Dermis blood vessel endothelial cell (primary cell): ENCODE results near the gene PRXL2A. TPM values are rescaled to one million over a fixed set of nuclear protein-coding genes. Genes with fewer than 3 reads are reported as not detected.
A peak's percentile ranks its signal among the peaks of the same experiment; 100 is the strongest.
"Not testable (repeated sequence)": the region's sequence is repeated elsewhere in the genome, so short reads cannot be mapped to it uniquely, and the experiment has no call there.

Experiments
- DNase-seq: peaks from one replicate; pipeline ENCODE4 v3.0.0; 2010
- total RNA-seq: library from RNA; depleted of rRNA; stranded (reverse); fragments of >200 nt; gene quantifications from 2 replicates; pipeline ENCODE4 v1.2.3, GENCODE V29; 2014

The PRXL2A gene
- total RNA-seq, 1 donor from 2014 or later: 343 TPM

DNA sequence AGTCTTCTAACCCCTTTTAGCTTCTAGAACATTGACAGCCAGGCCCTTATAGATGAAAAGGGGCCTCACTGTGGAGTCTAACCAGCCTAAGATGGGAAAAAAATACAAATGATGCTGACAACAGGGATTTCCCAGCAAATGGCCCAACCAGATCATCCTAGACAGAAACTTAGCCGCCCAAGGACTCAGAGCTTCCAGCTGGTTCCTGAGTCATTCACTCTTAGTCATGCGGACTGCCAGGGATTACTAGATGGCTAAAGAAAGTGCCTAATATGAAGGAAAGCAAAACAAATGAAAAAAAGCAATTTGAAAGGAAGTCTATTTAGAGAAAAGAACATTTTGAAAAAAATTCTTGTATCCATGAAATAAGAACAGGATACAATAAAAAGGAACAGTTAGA, 69.5 kb downstream of the PRXL2A start:
- peak; percentile 89 for DNase-seq

DNA sequence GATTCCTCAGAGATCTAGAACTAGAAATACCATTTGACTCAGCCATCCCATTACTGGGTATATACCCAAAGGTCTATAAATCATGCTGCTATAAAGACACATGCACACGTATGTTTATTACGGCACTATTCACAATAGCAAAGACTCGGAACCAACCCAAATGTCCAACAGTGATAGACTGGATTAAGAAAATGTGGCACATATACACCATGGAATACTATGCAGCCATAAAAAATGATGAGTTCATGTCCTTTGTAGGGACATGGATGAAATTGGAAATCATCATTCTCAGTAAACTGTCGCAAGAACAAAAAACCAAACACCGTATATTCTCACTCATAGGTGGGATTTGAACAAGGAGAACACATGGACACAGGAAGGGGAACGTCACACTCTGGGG, 72.0 kb downstream of the PRXL2A start:
- DNase-seq: not testable (repeated sequence)

DNA sequence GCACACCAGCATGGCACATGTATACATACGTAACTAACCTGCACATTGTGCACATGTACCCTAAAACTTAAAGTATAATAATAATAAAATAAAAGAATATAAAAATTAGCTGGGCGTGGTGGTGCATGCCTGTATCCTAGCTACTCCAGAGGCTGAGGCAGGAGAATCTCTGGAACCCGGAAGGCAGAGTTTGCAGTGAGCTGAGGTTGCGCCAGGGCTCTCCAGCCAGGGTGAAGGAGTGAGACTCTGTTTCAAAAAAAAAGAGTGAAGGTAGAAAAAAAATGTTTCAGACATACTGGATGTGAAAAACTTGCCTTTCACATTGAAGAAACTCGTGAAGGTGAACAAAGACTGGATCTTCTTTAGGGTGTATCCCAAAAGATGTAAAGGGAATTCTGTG, 72.5 kb downstream of the PRXL2A start:
- no peak for DNase-seq

GRCh38 chr10:80484243-80484642, 75.9 kb downstream of the PRXL2A start:
- DNase-seq: no peak

DNA sequence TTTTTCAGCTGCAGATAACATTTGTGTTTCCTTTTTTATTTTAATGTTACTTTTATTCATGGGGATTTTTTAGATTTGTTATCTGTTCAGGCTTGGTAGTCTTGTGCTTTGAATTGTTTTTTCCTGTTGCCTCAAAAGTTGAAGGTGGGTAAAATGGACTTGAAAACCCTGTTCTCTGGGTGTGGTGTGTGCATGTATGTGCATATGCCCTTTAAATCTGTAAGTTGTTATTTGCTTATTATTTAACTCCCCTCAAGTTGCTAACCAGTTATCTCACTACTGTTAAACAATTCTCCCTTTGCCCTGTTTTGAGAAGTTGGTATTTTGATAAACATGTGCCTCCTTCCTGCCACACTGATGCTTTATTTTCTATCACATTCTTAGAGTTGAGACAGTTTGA, 76.3 kb downstream of the PRXL2A start:
- DNase-seq: no peak

- no peak for DNase-seq
Observed at GRCh38 chr10:80485076-80485945, 77.0 kb downstream of the PRXL2A start.

GRCh38 chr10:80485946-80486764, 77.8 kb downstream of the PRXL2A start:
- DNase-seq: no peak

Other genes starting within 250 kb of the PRXL2A start
- gene ANXA11, start 203.0 kb upstream of the PRXL2A start, total RNA-seq: 33.7 and 54.9 TPM in 2 replicates
- not detected in 2 replicates for gene MAT1A, start 118.9 kb upstream of the PRXL2A start, total RNA-seq
- not detected in 2 replicates for gene DYDC1, start 51.8 kb upstream of the PRXL2A start, total RNA-seq
- not detected in 2 replicates for gene DYDC2, start 51.8 kb upstream of the PRXL2A start, total RNA-seq
- gene TSPAN14, start 45.8 kb downstream of the PRXL2A start, total RNA-seq: 91.0 and 148 TPM in 2 replicates
- gene SH2D4B, start 129.4 kb downstream of the PRXL2A start, total RNA-seq: 0.05 and 0.34 TPM in 2 replicates